ENCODE data around the gene KRTAP2-1. TPM values are rescaled to one million over a fixed set of nuclear protein-coding genes. Genes with fewer than 3 reads are reported as not detected.

The KRTAP2-1 gene
- total and polyA plus RNA-seq, 2 of the 13 experiments (the other 11 are each of a cell fraction or from before 2014, with no cell fraction given) = not detected

GRCh38 chr17:41009301-41009760 lies 37.8 kb downstream of the KRTAP2-1 start (continued):
- TF ChIP-seq TRIM22 (IDR thresholded peaks at IDR 0.05) (no peak), PHB2 (IDR thresholded peaks at IDR 0.05; ENCODE audit: partially characterized antibody) (no peak), HIVEP1 (CRISPR knock-in tag; IDR thresholded peaks at IDR 0.05) (no peak), KDM5A (IDR thresholded peaks at IDR 0.05; ENCODE audit: borderline replicate concordance, low read length) (no peak), SIN3B (IDR thresholded peaks at IDR 0.05; ENCODE audit: low read length) (0 out of 2 replicates have a peak, but pooled peaks have one; percentile 43), ARID5B (CRISPR knock-in tag; IDR thresholded peaks at IDR 0.05) (peak; percentile 98), ATF1 (CRISPR knock-in tag; IDR thresholded peaks at IDR 0.05) (peak; percentile 69; the same call in 1 of the 2 replicates), DRAP1 (CRISPR knock-in tag; IDR thresholded peaks at IDR 0.05) (no peak), PRDM15 (CRISPR knock-in tag; IDR thresholded peaks at IDR 0.05) (no peak; the same call in 1 of the 2 replicates), ZNF546 (CRISPR knock-in tag; conservative IDR thresholded peaks at IDR 0.05) (no peak), ZNF713 (CRISPR knock-in tag; IDR thresholded peaks at IDR 0.05) (no peak), ZNF251 (CRISPR knock-in tag; IDR thresholded peaks at IDR 0.05) (no peak), ZC3H4 (CRISPR knock-in tag; IDR thresholded peaks at IDR 0.05; ENCODE audit: borderline replicate concordance) (no peak), KLF16 (CRISPR knock-in tag; IDR thresholded peaks at IDR 0.05) (peak in 1 of 2 experiments; percentile 66; a peak in 2 of 4 replicates), HCFC1 (IDR thresholded peaks at IDR 0.05; ENCODE audit: low read depth, low read length) (no peak), NFE2L2 (IDR thresholded peaks at IDR 0.05; ENCODE audit: low read length) (peak; percentile 2; the same call in 1 of the 2 replicates), NR2F2 (IDR thresholded peaks at IDR 0.05; ENCODE audit: borderline replicate concordance, low read depth) (peak; percentile 70; the same call in 1 of the 2 replicates), NONO (IDR thresholded peaks at IDR 0.05) (no peak), NONO (CRISPR knock-in tag; conservative IDR thresholded peaks at IDR 0.05) (0 out of 2 replicates have a peak, but pooled peaks have one; percentile 12), ZNF891 (CRISPR knock-in tag; IDR thresholded peaks at IDR 0.05) (no peak), ZBTB7B (CRISPR knock-in tag; IDR thresholded peaks at IDR 0.05) (no peak), JUNB (CRISPR knock-in tag; IDR thresholded peaks at IDR 0.05; ENCODE audit: borderline replicate concordance) (no peak)

Measured in HepG2 (cell line).